ENCODE results near the gene GPR152.

The GPR152 gene

GRCh38 chr11:67494371-67495233 is 42.1 kb upstream of the GPR152 start:
- no peak overlapping the region for H3K9ac ChIP-seq (ENCODE audit: low read length in 2 of 2)
- peaks cover 6% of the 10 kb centered on the region for H3K4me1 ChIP-seq (ENCODE audit: control insufficient read depth, insufficient read depth, low read length)
- H3K27ac ChIP-seq (ENCODE audit: low read length), result no peak overlapping the region
- H3K4me3 ChIP-seq (ENCODE audit: low read length in 2 of 2), result no peak overlapping the region
- H3K27me3 ChIP-seq (ENCODE audit: control insufficient read depth in 1 of 2, insufficient read depth in 2 of 2, low read length in 2 of 2), result no peaks in the 10 kb centered on the region
- H3K9me3 ChIP-seq (ENCODE audit: control insufficient read depth in 2 of 2, low read length in 2 of 2), result no peaks in the 10 kb centered on the region
- peaks cover 0 to 15% of the 10 kb centered on the region in 2 donors for H3K36me3 ChIP-seq (ENCODE audit: control insufficient read depth in 2 of 2, insufficient read depth in 2 of 2, low read length in 2 of 2)

GRCh38 chr11:67493548-67494370 is 41.2 kb upstream of the GPR152 start:
- Histone ChIP-seq H3K9ac (ENCODE audit: low read length in 2 of 2) (no peak overlapping the region), H3K4me3 (ENCODE audit: low read length in 2 of 2) (no peak overlapping the region), H3K9me3 (ENCODE audit: control insufficient read depth in 2 of 2, low read length in 2 of 2) (no peaks in the 10 kb centered on the region), H3K36me3 (ENCODE audit: control insufficient read depth in 2 of 2, insufficient read depth in 2 of 2, low read length in 2 of 2) (peaks cover 0 to 20% of the 10 kb centered on the region in 2 donors), H3K27me3 (ENCODE audit: control insufficient read depth in 1 of 2, insufficient read depth in 2 of 2, low read length in 2 of 2) (no peaks in the 10 kb centered on the region), H3K4me1 (ENCODE audit: control insufficient read depth, insufficient read depth, low read length) (peaks cover 6% of the 10 kb centered on the region), H3K27ac (ENCODE audit: low read length) (no peak overlapping the region)

GRCh38 chr11:67492801-67493547 is 40.4 kb upstream of the GPR152 start:
- H3K9me3 ChIP-seq (ENCODE audit: control insufficient read depth in 2 of 2, low read length in 2 of 2), result no peaks in the 10 kb centered on the region
- peaks cover 6% of the 10 kb centered on the region for H3K4me1 ChIP-seq (ENCODE audit: control insufficient read depth, insufficient read depth, low read length)
- H3K27me3 ChIP-seq (ENCODE audit: control insufficient read depth in 1 of 2, insufficient read depth in 2 of 2, low read length in 2 of 2), result no peaks in the 10 kb centered on the region
- no peak overlapping the region for H3K4me3 ChIP-seq (ENCODE audit: low read length in 2 of 2)
- H3K36me3 ChIP-seq (ENCODE audit: control insufficient read depth in 2 of 2, insufficient read depth in 2 of 2, low read length in 2 of 2), result peaks cover 0 to 21% of the 10 kb centered on the region in 2 donors
- H3K27ac ChIP-seq (ENCODE audit: low read length), result no peak overlapping the region
- H3K9ac ChIP-seq (ENCODE audit: low read length in 2 of 2), result no peak overlapping the region

GRCh38 chr11:67492069-67492727 is 39.7 kb upstream of the GPR152 start:
- no peak overlapping the region for H3K4me3 ChIP-seq (ENCODE audit: low read length in 2 of 2)
- H3K27ac ChIP-seq (ENCODE audit: low read length), result no peak overlapping the region
- no peaks in the 10 kb centered on the region for H3K27me3 ChIP-seq (ENCODE audit: control insufficient read depth in 1 of 2, insufficient read depth in 2 of 2, low read length in 2 of 2)
- peaks cover 4 to 22% of the 10 kb centered on the region in 2 donors for H3K36me3 ChIP-seq (ENCODE audit: control insufficient read depth in 2 of 2, insufficient read depth in 2 of 2, low read length in 2 of 2)
- peaks cover 6% of the 10 kb centered on the region for H3K4me1 ChIP-seq (ENCODE audit: control insufficient read depth, insufficient read depth, low read length)
- no peaks in the 10 kb centered on the region for H3K9me3 ChIP-seq (ENCODE audit: control insufficient read depth in 2 of 2, low read length in 2 of 2)
- H3K9ac ChIP-seq (ENCODE audit: low read length in 2 of 2), result no peak overlapping the region

- peaks cover 4 to 24% of the 10 kb centered on the region in 2 donors for H3K36me3 ChIP-seq (ENCODE audit: control insufficient read depth in 2 of 2, insufficient read depth in 2 of 2, low read length in 2 of 2)
- H3K9me3 ChIP-seq (ENCODE audit: control insufficient read depth in 2 of 2, low read length in 2 of 2), result no peaks in the 10 kb centered on the region
These were observed 38.9 kb upstream of the GPR152 start for GRCh38 chr11:67491276-67492068.

GRCh38 chr11:67490727-67491065 is 38.2 kb upstream of the GPR152 start:
- H3K36me3 ChIP-seq (ENCODE audit: control insufficient read depth in 2 of 2, insufficient read depth in 2 of 2, low read length in 2 of 2), result peaks cover 4 to 24% of the 10 kb centered on the region in 2 donors
- no peak overlapping the region for H3K4me3 ChIP-seq (ENCODE audit: low read length in 2 of 2)
- no peak overlapping the region for H3K9ac ChIP-seq (ENCODE audit: low read length in 2 of 2)
- H3K27ac ChIP-seq (ENCODE audit: low read length), result no peak overlapping the region
- no peaks in the 10 kb centered on the region for H3K9me3 ChIP-seq (ENCODE audit: control insufficient read depth in 2 of 2, low read length in 2 of 2)
- H3K27me3 ChIP-seq (ENCODE audit: control insufficient read depth in 1 of 2, insufficient read depth in 2 of 2, low read length in 2 of 2), result no peaks in the 10 kb centered on the region
- H3K4me1 ChIP-seq (ENCODE audit: control insufficient read depth, insufficient read depth, low read length), result peaks cover 6% of the 10 kb centered on the region

More at GRCh38 chr11:67491276-67492068, 38.9 kb upstream of the GPR152 start:
- H3K9ac ChIP-seq (ENCODE audit: low read length in 2 of 2), result no peak overlapping the region
- H3K4me1 ChIP-seq (ENCODE audit: control insufficient read depth, insufficient read depth, low read length), result peaks cover 6% of the 10 kb centered on the region
- H3K4me3 ChIP-seq (ENCODE audit: low read length in 2 of 2), result no peak overlapping the region
- no peaks in the 10 kb centered on the region for H3K27me3 ChIP-seq (ENCODE audit: control insufficient read depth in 1 of 2, insufficient read depth in 2 of 2, low read length in 2 of 2)
- no peak overlapping the region for H3K27ac ChIP-seq (ENCODE audit: low read length)

GRCh38 chr11:67489885-67490726 is 37.6 kb upstream of the GPR152 start:
- Histone ChIP-seq H3K4me3 (ENCODE audit: low read length in 2 of 2) (no peak overlapping the region), H3K27me3 (ENCODE audit: control insufficient read depth in 1 of 2, insufficient read depth in 2 of 2, low read length in 2 of 2) (no peaks in the 10 kb centered on the region), H3K4me1 (ENCODE audit: control insufficient read depth, insufficient read depth, low read length) (peaks cover 6% of the 10 kb centered on the region), H3K36me3 (ENCODE audit: control insufficient read depth in 2 of 2, insufficient read depth in 2 of 2, low read length in 2 of 2) (peaks cover 4 to 24% of the 10 kb centered on the region in 2 donors), H3K9me3 (ENCODE audit: control insufficient read depth in 2 of 2, low read length in 2 of 2) (no peaks in the 10 kb centered on the region), H3K9ac (ENCODE audit: low read length in 2 of 2) (no peak overlapping the region), H3K27ac (ENCODE audit: low read length) (no peak overlapping the region)

GRCh38 chr11:67489203-67489884 is 36.8 kb upstream of the GPR152 start:
- H3K4me1 ChIP-seq (ENCODE audit: control insufficient read depth, insufficient read depth, low read length), result peaks cover 10% of the 10 kb centered on the region
- H3K4me3 ChIP-seq (ENCODE audit: low read length in 2 of 2), result no peak overlapping the region
- peaks cover 4 to 24% of the 10 kb centered on the region in 2 donors for H3K36me3 ChIP-seq (ENCODE audit: control insufficient read depth in 2 of 2, insufficient read depth in 2 of 2, low read length in 2 of 2)
- H3K9me3 ChIP-seq (ENCODE audit: control insufficient read depth in 2 of 2, low read length in 2 of 2), result no peaks in the 10 kb centered on the region
- no peak overlapping the region for H3K9ac ChIP-seq (ENCODE audit: low read length in 2 of 2)
- no peak overlapping the region for H3K27ac ChIP-seq (ENCODE audit: low read length)
- H3K27me3 ChIP-seq (ENCODE audit: control insufficient read depth in 1 of 2, insufficient read depth in 2 of 2, low read length in 2 of 2), result no peaks in the 10 kb centered on the region

Data from stomach smooth muscle (tissue), 2 donors.